ENCODE measurements around the gene MYO3B. TPM values are rescaled to one million over a fixed set of nuclear protein-coding genes. Genes with fewer than 3 reads are reported as not detected.

Gene MYO3B
- total RNA-seq, 1 experiment from 2014 or later: 4.4 TPM

DNA sequence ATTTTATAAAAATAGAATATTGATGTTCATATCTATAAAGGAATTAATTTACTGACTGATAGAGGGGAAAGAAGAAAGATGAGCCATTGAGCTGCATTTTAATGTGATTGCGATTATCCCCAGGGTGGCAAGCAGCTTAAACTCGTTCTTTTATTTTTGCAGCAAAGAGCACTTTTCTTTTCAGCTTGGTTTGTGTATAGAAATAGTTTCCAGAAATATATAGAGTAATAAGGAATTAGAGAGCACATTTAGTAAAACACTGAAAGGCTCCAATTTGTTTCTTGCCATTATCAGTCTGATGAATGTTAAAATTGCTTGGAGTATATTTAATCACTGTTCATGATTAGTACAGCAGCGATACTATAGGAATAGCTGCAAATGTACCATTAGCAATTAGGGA, 119.5 kb downstream of the MYO3B start:
- Histone ChIP-seq H3K36me3 (ENCODE audit: insufficient read depth, low read length) (no peaks in the 10 kb centered on the region), H3K4me2 (ENCODE audit: low read depth, low read length, poor library complexity, severe bottlenecking) (no peak overlapping the region), H2AFZ (ENCODE audit: low read length) (no peak overlapping the region), H3K4me3 (ENCODE audit: low read length) (no peak overlapping the region), H3K9me2 (replicated peaks; ENCODE audit: insufficient read depth, low read length) (no peaks in the 10 kb centered on the region), H3K9me3 (ENCODE audit: low read length) (no peaks in the 10 kb centered on the region), H3K4me1 (ENCODE audit: low read length) (peaks cover 4% of the 10 kb centered on the region; the same call in 1 of the 2 replicates), H3K79me2 (ENCODE audit: low read length) (no peaks in the 10 kb centered on the region), H4K20me1 (ENCODE audit: insufficient read depth, low read depth, low read length) (no peaks in the 10 kb centered on the region), H3K27me3 (ENCODE audit: low read length) (no peaks in the 10 kb centered on the region), H3K9ac (ENCODE audit: low read length) (no peak overlapping the region), H3K27ac (ENCODE audit: low read length) (no peak overlapping the region)
- no peak for DNase-seq

GRCh38 chr2:170298115-170298514, 120.2 kb downstream of the MYO3B start:
- no peaks in the 10 kb centered on the region for H3K27me3 ChIP-seq (ENCODE audit: low read length)
- H3K9me3 ChIP-seq (ENCODE audit: low read length): no peaks in the 10 kb centered on the region
- no peaks in the 10 kb centered on the region for H3K79me2 ChIP-seq (ENCODE audit: low read length)
- H3K27ac ChIP-seq (ENCODE audit: low read length): no peak overlapping the region
- H3K36me3 ChIP-seq (ENCODE audit: insufficient read depth, low read length): no peaks in the 10 kb centered on the region
- no peak overlapping the region for H3K4me3 ChIP-seq (ENCODE audit: low read length)
- no peaks in the 10 kb centered on the region for H4K20me1 ChIP-seq (ENCODE audit: insufficient read depth, low read depth, low read length)
- no peak for DNase-seq
- no peaks in the 10 kb centered on the region for H3K9me2 ChIP-seq (replicated peaks; ENCODE audit: insufficient read depth, low read length)
- no peak overlapping the region for H2AFZ ChIP-seq (ENCODE audit: low read length)
- peaks cover 4% of the 10 kb centered on the region; the same call in 1 of the 2 replicates for H3K4me1 ChIP-seq (ENCODE audit: low read length)
- no peak overlapping the region for H3K4me2 ChIP-seq (ENCODE audit: low read depth, low read length, poor library complexity, severe bottlenecking)
- no peak overlapping the region for H3K9ac ChIP-seq (ENCODE audit: low read length)

DNA sequence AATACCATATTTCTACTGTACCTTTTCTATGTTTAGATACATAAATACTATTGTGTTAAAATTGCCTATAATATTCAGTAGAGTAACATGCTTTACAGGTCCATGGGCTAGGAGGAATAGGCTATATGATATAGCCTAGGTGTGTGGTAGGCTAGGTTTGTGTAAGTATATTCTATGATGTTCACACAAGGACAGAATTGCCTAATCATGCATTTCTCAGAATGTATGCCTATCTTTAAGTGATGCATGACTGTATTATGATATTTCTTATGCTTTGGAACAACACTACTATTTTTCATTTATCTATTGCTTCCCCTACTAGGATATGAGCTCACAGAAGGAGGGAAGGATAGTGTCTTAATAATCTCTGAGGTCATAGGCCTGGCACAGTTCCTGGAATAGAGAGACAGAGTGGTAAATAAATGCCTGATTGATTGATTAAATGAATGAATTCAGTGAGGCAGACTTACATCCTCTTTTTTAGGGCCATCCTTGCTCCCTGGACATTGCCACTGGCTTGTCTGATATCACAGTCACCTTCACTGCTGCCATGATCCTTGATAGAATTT, 121.0 kb downstream of the MYO3B start:
- H3K79me2 ChIP-seq (ENCODE audit: low read length): no peaks in the 10 kb centered on the region
- H3K4me3 ChIP-seq (ENCODE audit: low read length): no peak overlapping the region
- H3K4me2 ChIP-seq (ENCODE audit: low read depth, low read length, poor library complexity, severe bottlenecking): no peak overlapping the region
- peaks cover 4% of the 10 kb centered on the region; the same call in 1 of the 2 replicates for H3K4me1 ChIP-seq (ENCODE audit: low read length)
- H3K27ac ChIP-seq (ENCODE audit: low read length): no peak overlapping the region
- no peak overlapping the region for H3K9ac ChIP-seq (ENCODE audit: low read length)
- no peaks in the 10 kb centered on the region for H3K9me2 ChIP-seq (replicated peaks; ENCODE audit: insufficient read depth, low read length)
- DNase-seq: no peak
- H3K36me3 ChIP-seq (ENCODE audit: insufficient read depth, low read length): no peaks in the 10 kb centered on the region
- no peak overlapping the region for H2AFZ ChIP-seq (ENCODE audit: low read length)
- no peaks in the 10 kb centered on the region for H3K27me3 ChIP-seq (ENCODE audit: low read length)
- no peaks in the 10 kb centered on the region for H4K20me1 ChIP-seq (ENCODE audit: insufficient read depth, low read depth, low read length)
- H3K9me3 ChIP-seq (ENCODE audit: low read length): no peaks in the 10 kb centered on the region

DNA sequence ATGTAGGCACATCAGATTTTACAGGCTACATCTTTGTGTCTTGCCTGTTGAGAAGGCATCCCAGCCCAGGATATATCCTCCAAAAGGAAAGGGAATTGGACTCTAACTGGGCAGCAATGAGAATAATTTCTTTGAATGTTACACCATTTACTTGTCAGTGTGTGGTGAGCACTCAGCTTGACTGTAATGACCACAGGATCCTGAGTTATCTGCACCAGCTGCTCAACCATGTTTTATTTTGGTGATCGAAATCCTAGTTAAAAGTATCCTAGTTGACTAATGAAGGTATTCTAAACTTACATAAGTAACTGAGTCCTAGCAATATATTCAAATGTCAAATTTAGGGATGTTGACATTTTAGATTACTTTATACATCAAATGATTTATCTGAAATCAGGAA, 123.0 kb downstream of the MYO3B start:
- no peak overlapping the region for H2AFZ ChIP-seq (ENCODE audit: low read length)
- H3K4me3 ChIP-seq (ENCODE audit: low read length): no peak overlapping the region
- no peak for DNase-seq
- H3K9ac ChIP-seq (ENCODE audit: low read length): no peak overlapping the region
- H3K9me2 ChIP-seq (replicated peaks; ENCODE audit: insufficient read depth, low read length): no peaks in the 10 kb centered on the region
- peaks cover 4% of the 10 kb centered on the region; the same call in 1 of the 2 replicates for H3K4me1 ChIP-seq (ENCODE audit: low read length)
- H3K36me3 ChIP-seq (ENCODE audit: insufficient read depth, low read length): no peaks in the 10 kb centered on the region
- H3K9me3 ChIP-seq (ENCODE audit: low read length): no peaks in the 10 kb centered on the region
- H4K20me1 ChIP-seq (ENCODE audit: insufficient read depth, low read depth, low read length): no peaks in the 10 kb centered on the region
- H3K4me2 ChIP-seq (ENCODE audit: low read depth, low read length, poor library complexity, severe bottlenecking): no peak overlapping the region
- no peaks in the 10 kb centered on the region for H3K79me2 ChIP-seq (ENCODE audit: low read length)
- no peaks in the 10 kb centered on the region for H3K27me3 ChIP-seq (ENCODE audit: low read length)
- H3K27ac ChIP-seq (ENCODE audit: low read length): no peak overlapping the region

GRCh38 chr2:170301626-170302025, 123.7 kb downstream of the MYO3B start:
- no peaks in the 10 kb centered on the region for H3K9me2 ChIP-seq (replicated peaks; ENCODE audit: insufficient read depth, low read length)
- no peak overlapping the region for H3K27ac ChIP-seq (ENCODE audit: low read length)
- H3K4me3 ChIP-seq (ENCODE audit: low read length): no peak overlapping the region
- no peak overlapping the region for H3K9ac ChIP-seq (ENCODE audit: low read length)
- no peaks in the 10 kb centered on the region for H4K20me1 ChIP-seq (ENCODE audit: insufficient read depth, low read depth, low read length)
- no peak overlapping the region for H3K4me2 ChIP-seq (ENCODE audit: low read depth, low read length, poor library complexity, severe bottlenecking)
- H3K27me3 ChIP-seq (ENCODE audit: low read length): no peaks in the 10 kb centered on the region
- no peak overlapping the region for H2AFZ ChIP-seq (ENCODE audit: low read length)
- no peaks in the 10 kb centered on the region for H3K36me3 ChIP-seq (ENCODE audit: insufficient read depth, low read length)
- H3K9me3 ChIP-seq (ENCODE audit: low read length): no peaks in the 10 kb centered on the region
- H3K79me2 ChIP-seq (ENCODE audit: low read length): no peaks in the 10 kb centered on the region
- no peak for DNase-seq
- H3K4me1 ChIP-seq (ENCODE audit: low read length): peaks cover 4% of the 10 kb centered on the region; the same call in 1 of the 2 replicates

GRCh38 chr2:170305711-170306110, 127.8 kb downstream of the MYO3B start:
- H3K27ac ChIP-seq (ENCODE audit: low read length): no peak overlapping the region
- H3K79me2 ChIP-seq (ENCODE audit: low read length): no peaks in the 10 kb centered on the region
- no peaks in the 10 kb centered on the region for H4K20me1 ChIP-seq (ENCODE audit: insufficient read depth, low read depth, low read length)
- no peak overlapping the region for H3K9ac ChIP-seq (ENCODE audit: low read length)
- H3K4me1 ChIP-seq (ENCODE audit: low read length): peaks cover 7% of the 10 kb centered on the region
- no peak overlapping the region for H3K4me2 ChIP-seq (ENCODE audit: low read depth, low read length, poor library complexity, severe bottlenecking)
- DNase-seq: no peak
- no peaks in the 10 kb centered on the region for H3K36me3 ChIP-seq (ENCODE audit: insufficient read depth, low read length)
- no peak overlapping the region for H3K4me3 ChIP-seq (ENCODE audit: low read length)
- no peaks in the 10 kb centered on the region for H3K9me3 ChIP-seq (ENCODE audit: low read length)
- H3K9me2 ChIP-seq (replicated peaks; ENCODE audit: insufficient read depth, low read length): no peaks in the 10 kb centered on the region
- H3K27me3 ChIP-seq (ENCODE audit: low read length): no peaks in the 10 kb centered on the region
- H2AFZ ChIP-seq (ENCODE audit: low read length): no peak overlapping the region

GRCh38 chr2:170306293-170306873, 128.4 kb downstream of the MYO3B start:
- H2AFZ ChIP-seq (ENCODE audit: low read length): no peak overlapping the region
- no peaks in the 10 kb centered on the region for H4K20me1 ChIP-seq (ENCODE audit: insufficient read depth, low read depth, low read length)
- no peak overlapping the region for H3K27ac ChIP-seq (ENCODE audit: low read length)
- DNase-seq: no peak
- H3K4me1 ChIP-seq (ENCODE audit: low read length): peaks cover 7% of the 10 kb centered on the region
- H3K9me3 ChIP-seq (ENCODE audit: low read length): no peaks in the 10 kb centered on the region
- H3K4me2 ChIP-seq (ENCODE audit: low read depth, low read length, poor library complexity, severe bottlenecking): no peak overlapping the region
- no peaks in the 10 kb centered on the region for H3K9me2 ChIP-seq (replicated peaks; ENCODE audit: insufficient read depth, low read length)
- no peak overlapping the region for H3K9ac ChIP-seq (ENCODE audit: low read length)
- H3K27me3 ChIP-seq (ENCODE audit: low read length): no peaks in the 10 kb centered on the region
- H3K79me2 ChIP-seq (ENCODE audit: low read length): no peaks in the 10 kb centered on the region
- no peaks in the 10 kb centered on the region for H3K36me3 ChIP-seq (ENCODE audit: insufficient read depth, low read length)
- no peak overlapping the region for H3K4me3 ChIP-seq (ENCODE audit: low read length)

- Histone ChIP-seq H3K9me3 (ENCODE audit: low read length) (no peaks in the 10 kb centered on the region), H3K27me3 (ENCODE audit: low read length) (no peaks in the 10 kb centered on the region), H3K79me2 (ENCODE audit: low read length) (no peaks in the 10 kb centered on the region), H3K9ac (ENCODE audit: low read length) (no peak overlapping the region), H3K4me1 (ENCODE audit: low read length) (peaks cover 7% of the 10 kb centered on the region), H3K9me2 (replicated peaks; ENCODE audit: insufficient read depth, low read length) (no peaks in the 10 kb centered on the region), H3K4me2 (ENCODE audit: low read depth, low read length, poor library complexity, severe bottlenecking) (no peak overlapping the region), H3K27ac (ENCODE audit: low read length) (no peak overlapping the region), H3K4me3 (ENCODE audit: low read length) (no peak overlapping the region), H3K36me3 (ENCODE audit: insufficient read depth, low read length) (no peaks in the 10 kb centered on the region), H2AFZ (ENCODE audit: low read length) (no peak overlapping the region), H4K20me1 (ENCODE audit: insufficient read depth, low read depth, low read length) (no peaks in the 10 kb centered on the region)
- DNase-seq: no peak
These were observed 129.1 kb downstream of the MYO3B start for GRCh38 chr2:170307052-170307451.

All from Karpas-422 (cell line).